Nephron progenitor cell (in vitro differentiated cells): ENCODE results near the gene SLC12A9.
"Not testable (repeated sequence)": the region's sequence is repeated elsewhere in the genome, so short reads cannot be mapped to it uniquely, and the experiment has no call there.

Experiments
- DNase-seq: peaks from one replicate; pipeline ENCODE4 v3.0.0; 2021
- H3K27ac Mint-ChIP-seq: 2 replicates; pipeline ENCODE4 v1.8.0; 2021; ENCODE audit warnings: mild to moderate bottlenecking, moderate library complexity, mixed read lengths
- H3K27me3 Mint-ChIP-seq: 2 replicates; pipeline ENCODE4 v1.8.0; 2021; ENCODE audit warnings: mild to moderate bottlenecking, low read depth, mixed read lengths; ENCODE audit not compliant: poor library complexity
- H3K36me3 Mint-ChIP-seq: 2 replicates; pipeline ENCODE4 v1.8.0; 2021; ENCODE audit warnings: low read depth, mixed read lengths
- H3K4me1 Mint-ChIP-seq: 2 replicates; pipeline ENCODE4 v1.8.0; 2021; ENCODE audit warnings: mixed read lengths
- H3K4me3 Mint-ChIP-seq: 2 replicates; pipeline ENCODE4 v1.8.0; 2021; ENCODE audit warnings: mild to moderate bottlenecking, moderate library complexity, mixed read lengths
- H3K9me3 Mint-ChIP-seq: 2 replicates; pipeline ENCODE4 v1.8.0; 2021; ENCODE audit warnings: mild to moderate bottlenecking, moderate library complexity, mixed read lengths
- TF ChIP-seq, protein P1 (sequence below): fragments of 200-600 bp; sonication (generic); IDR thresholded peaks from 2 replicates; pipeline ENCODE4 v1.5.0; 2021; ENCODE audit warnings: antibody characterized with exemption

The SLC12A9 gene

DNA sequence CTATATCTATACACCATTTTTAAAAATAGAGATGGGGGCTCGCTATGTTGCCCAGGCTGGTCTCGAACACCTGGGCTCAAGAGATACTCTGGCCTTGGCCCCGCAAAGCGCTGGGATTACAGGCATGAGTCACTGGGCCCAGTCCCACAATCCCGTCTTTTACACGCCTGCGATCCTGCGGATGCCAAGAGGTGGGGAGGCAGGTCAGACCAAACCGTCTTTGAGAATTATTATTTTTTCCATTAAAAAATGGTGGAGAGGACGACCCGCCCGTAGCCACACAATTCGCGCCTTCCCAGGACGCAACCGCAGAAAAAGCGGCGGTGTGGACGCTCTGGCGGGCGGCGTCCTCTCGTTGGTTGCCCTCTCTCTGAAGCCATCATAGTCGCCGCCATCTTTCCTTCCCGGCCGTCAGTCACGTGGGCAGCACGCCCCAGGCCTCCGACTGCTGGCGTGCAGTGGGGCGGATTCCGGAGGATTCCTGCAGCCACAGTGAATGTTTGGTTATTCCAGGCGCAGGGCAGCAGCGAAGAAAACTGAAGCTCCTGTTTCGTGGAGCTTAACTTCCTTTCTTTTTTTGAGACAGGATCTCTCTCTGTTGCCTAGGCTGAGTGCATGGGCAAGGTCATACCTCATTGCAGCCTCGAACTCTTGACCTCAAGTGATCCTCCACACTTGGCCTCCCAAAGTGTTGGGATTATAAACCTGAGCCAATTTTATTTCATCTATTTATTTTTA lies 15.2 kb upstream of the SLC12A9 start:
- DNase-seq: peak; percentile 84

GRCh38 chr7:100839361-100839760 lies 13.2 kb upstream of the SLC12A9 start:
- TF ChIP-seq, protein P1, sequence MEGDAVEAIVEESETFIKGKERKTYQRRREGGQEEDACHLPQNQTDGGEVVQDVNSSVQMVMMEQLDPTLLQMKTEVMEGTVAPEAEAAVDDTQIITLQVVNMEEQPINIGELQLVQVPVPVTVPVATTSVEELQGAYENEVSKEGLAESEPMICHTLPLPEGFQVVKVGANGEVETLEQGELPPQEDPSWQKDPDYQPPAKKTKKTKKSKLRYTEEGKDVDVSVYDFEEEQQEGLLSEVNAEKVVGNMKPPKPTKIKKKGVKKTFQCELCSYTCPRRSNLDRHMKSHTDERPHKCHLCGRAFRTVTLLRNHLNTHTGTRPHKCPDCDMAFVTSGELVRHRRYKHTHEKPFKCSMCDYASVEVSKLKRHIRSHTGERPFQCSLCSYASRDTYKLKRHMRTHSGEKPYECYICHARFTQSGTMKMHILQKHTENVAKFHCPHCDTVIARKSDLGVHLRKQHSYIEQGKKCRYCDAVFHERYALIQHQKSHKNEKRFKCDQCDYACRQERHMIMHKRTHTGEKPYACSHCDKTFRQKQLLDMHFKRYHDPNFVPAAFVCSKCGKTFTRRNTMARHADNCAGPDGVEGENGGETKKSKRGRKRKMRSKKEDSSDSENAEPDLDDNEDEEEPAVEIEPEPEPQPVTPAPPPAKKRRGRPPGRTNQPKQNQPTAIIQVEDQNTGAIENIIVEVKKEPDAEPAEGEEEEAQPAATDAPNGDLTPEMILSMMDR: no peak
- no peak for DNase-seq
- Mint-ChIP-seq H3K27ac (no peak overlapping the region), H3K4me1 (peaks cover 70% of the 10 kb centered on the region), H3K9me3 (no peaks in the 10 kb centered on the region), H3K36me3 (peaks cover 2% of the 10 kb centered on the region), H3K27me3 (no peaks in the 10 kb centered on the region), H3K4me3 (no peak overlapping the region)

More for the DNA sequence above, 15.2 kb upstream of the SLC12A9 start:
- peak overlapping the region; percentile 51 for H3K4me3 Mint-ChIP-seq
- H3K9me3 Mint-ChIP-seq: no peaks in the 10 kb centered on the region
- peaks cover 63% of the 10 kb centered on the region for H3K4me1 Mint-ChIP-seq
- peak overlapping the region; percentile 79 for H3K27ac Mint-ChIP-seq
- peaks cover 2% of the 10 kb centered on the region for H3K27me3 Mint-ChIP-seq
- peaks cover 6% of the 10 kb centered on the region for H3K36me3 Mint-ChIP-seq
- TF ChIP-seq, protein P1: no peak

DNA sequence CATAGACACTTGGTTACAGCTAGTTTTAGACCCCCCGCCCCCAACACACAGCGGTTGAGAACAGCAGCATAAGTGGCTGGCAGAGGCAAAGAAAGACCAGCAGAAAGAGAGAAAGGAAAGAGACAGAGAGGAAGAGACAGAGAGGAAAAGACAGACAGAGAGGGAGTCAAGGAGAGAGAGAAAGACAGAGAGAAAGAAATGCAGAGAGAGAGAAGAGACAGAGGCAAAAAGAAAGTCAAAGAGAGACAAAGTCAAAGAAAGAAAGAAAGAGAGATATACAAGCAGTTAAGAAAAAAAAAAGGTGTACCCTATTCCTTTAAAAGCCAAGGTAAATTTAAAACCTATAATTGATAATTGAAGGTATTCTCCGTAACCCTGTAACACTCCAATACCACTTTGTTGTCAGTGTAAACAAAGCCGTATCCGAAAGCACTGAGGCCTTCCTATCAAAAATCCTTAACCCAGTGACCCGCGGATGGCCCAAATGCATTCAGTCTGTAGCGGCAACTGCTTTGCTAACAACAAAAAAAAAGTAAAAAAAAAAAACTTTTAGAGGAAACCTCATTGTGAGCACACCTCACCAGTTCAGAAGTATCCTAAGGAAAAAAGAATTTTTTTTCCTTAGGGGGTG lies 11.9 kb upstream of the SLC12A9 start:
- no peak for DNase-seq
- no peaks in the 10 kb centered on the region for H3K9me3 Mint-ChIP-seq
- H3K4me1 Mint-ChIP-seq: peaks cover 73% of the 10 kb centered on the region
- peak overlapping the region; percentile 91 for H3K27ac Mint-ChIP-seq
- H3K27me3 Mint-ChIP-seq: no peaks in the 10 kb centered on the region
- no peaks in the 10 kb centered on the region for H3K36me3 Mint-ChIP-seq
- TF ChIP-seq, protein P1: no peak
- H3K4me3 Mint-ChIP-seq: peak overlapping the region; percentile 68

GRCh38 chr7:100847360-100847759 lies 5.2 kb upstream of the SLC12A9 start:
- no peak overlapping the region for H3K4me3 Mint-ChIP-seq
- peaks cover 4% of the 10 kb centered on the region for H3K27me3 Mint-ChIP-seq
- no peak for DNase-seq
- peaks cover 23% of the 10 kb centered on the region for H3K4me1 Mint-ChIP-seq
- H3K9me3 Mint-ChIP-seq: no peaks in the 10 kb centered on the region
- no peak overlapping the region for H3K27ac Mint-ChIP-seq
- TF ChIP-seq, protein P1: no peak
- H3K36me3 Mint-ChIP-seq: no peaks in the 10 kb centered on the region

DNA sequence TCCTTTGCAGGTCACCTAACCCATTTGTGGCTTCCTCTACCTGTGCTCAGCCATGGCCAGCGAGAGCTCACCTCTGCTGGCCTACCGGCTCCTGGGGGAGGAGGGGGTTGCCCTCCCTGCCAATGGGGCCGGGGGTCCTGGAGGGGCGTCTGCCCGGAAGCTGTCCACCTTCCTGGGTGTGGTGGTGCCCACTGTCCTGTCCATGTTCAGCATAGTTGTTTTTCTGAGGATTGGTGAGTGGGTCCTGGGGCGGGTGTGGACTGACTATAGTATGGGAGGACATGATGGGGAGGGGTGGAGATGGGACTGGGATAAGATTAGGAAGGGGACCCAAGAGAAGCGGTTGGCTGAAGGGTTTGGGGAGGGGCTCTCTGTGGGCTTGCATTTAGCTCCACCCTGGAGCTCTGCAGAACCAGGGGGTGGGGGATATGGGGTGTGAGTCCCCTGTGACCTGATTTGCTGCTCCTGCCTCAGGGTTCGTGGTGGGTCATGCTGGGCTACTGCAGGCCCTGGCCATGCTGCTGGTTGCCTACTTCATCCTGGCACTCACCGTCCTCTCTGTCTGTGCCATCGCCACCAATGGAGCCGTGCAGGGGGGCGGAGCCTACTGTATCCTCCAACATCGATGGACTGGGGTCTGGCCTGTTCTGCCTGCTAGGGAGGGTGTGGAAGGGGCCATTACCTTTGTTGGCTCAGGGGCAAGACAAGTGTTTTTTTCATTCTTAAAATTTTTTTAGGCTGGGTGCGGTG lies 1.8 kb downstream of the SLC12A9 start:
- Mint-ChIP-seq H3K27me3 (peaks cover 8% of the 10 kb centered on the region), H3K27ac (no peak overlapping the region), H3K9me3 (no peaks in the 10 kb centered on the region), H3K4me3 (no peak overlapping the region), H3K4me1 (peaks cover 11% of the 10 kb centered on the region), H3K36me3 (no peaks in the 10 kb centered on the region)
- no peak for DNase-seq
- TF ChIP-seq, protein P1: no peak

GRCh38 chr7:100854899-100855298 lies 2.4 kb downstream of the SLC12A9 start:
- H3K9me3 Mint-ChIP-seq, H3K27me3 Mint-ChIP-seq, DNase-seq, H3K4me3 Mint-ChIP-seq, H3K36me3 Mint-ChIP-seq, H3K27ac Mint-ChIP-seq: not testable (repeated sequence)
- peaks cover 15% of the 10 kb centered on the region for H3K4me1 Mint-ChIP-seq
